Neural cell (in vitro differentiated cells): ENCODE results near the gene IRF4. TPM values are rescaled to one million over a fixed set of nuclear protein-coding genes. Genes with fewer than 3 reads are reported as not detected.

Experiments used
- H2AFZ ChIP-seq: fragments of 200-600, 300-800 bp; sonication (generic), shearing (Covaris generic); 2 replicates; pipeline ENCODE4 v1.6.0; 2014; ENCODE audit warnings: low read depth, mild to moderate bottlenecking, antibody characterized with exemption, low read length, moderate library complexity
- H3F3A ChIP-seq: fragments of 200-600 bp; shearing (Covaris generic); 2 replicates; pipeline ENCODE4 v1.6.1; 2016; ENCODE audit warnings: mild to moderate bottlenecking, moderate library complexity, mixed read lengths, antibody characterized with exemption, low read length; ENCODE audit not compliant: insufficient read depth, poor library complexity, severe bottlenecking
- H3K27ac ChIP-seq: fragments of 200-600, 300-800 bp; sonication (generic), shearing (Covaris generic); 2 replicates; pipeline ENCODE4 v1.5.1; 2014; ENCODE audit warnings: mild to moderate bottlenecking, low read length, moderate library complexity
- H3K27me3 ChIP-seq: fragments of 300-800, 200-600 bp; sonication (generic), shearing (Covaris generic); 2 replicates; pipeline ENCODE4 v1.6.0; 2014; ENCODE audit warnings: mild to moderate bottlenecking, low read depth, low read length, moderate library complexity; ENCODE audit not compliant: insufficient read depth
- H3K36me3 ChIP-seq: fragments of 300-800, 200-600 bp; sonication (generic), shearing (Covaris generic); 2 replicates; pipeline ENCODE4 v1.5.1; 2014; ENCODE audit warnings: mild to moderate bottlenecking, antibody characterized with exemption, low read length, moderate library complexity; ENCODE audit not compliant: insufficient read depth
- H3K4me2 ChIP-seq: fragments of 300-800, 200-600 bp; sonication (generic), shearing (Covaris generic); 2 replicates; pipeline ENCODE4 v1.6.0; 2014; ENCODE audit warnings: mild to moderate bottlenecking, low read length
- H3K4me3 ChIP-seq: fragments of 300-800, 200-600 bp; sonication (generic), shearing (Covaris generic); 2 replicates; pipeline ENCODE4 v1.5.1; 2014; ENCODE audit warnings: mild to moderate bottlenecking, low read length, moderate library complexity
- H3K79me2 ChIP-seq: fragments of 200-600 bp; shearing (Covaris generic); replicated peaks from 2 replicates; pipeline ENCODE4 v1.6.0; 2014; ENCODE audit warnings: mild to moderate bottlenecking, low read length, moderate library complexity; ENCODE audit not compliant: insufficient read depth
- H3K9ac ChIP-seq: fragments of 300-800, 200-600 bp; sonication (generic), shearing (Covaris generic); 2 replicates; pipeline ENCODE4 v1.6.1; 2016; ENCODE audit warnings: mild to moderate bottlenecking, low read length, mixed read lengths
- H3K9me2 ChIP-seq: fragments of 200-600 bp; shearing (Covaris generic); 2 replicates; pipeline ENCODE4 v1.6.1; 2016; ENCODE audit warnings: mild to moderate bottlenecking, low read length, mixed read lengths; ENCODE audit not compliant: insufficient read depth
- H3K9me3 ChIP-seq: fragments of 200-600, 300-800 bp; sonication (generic), shearing (Covaris generic); 2 replicates; pipeline ENCODE4 v1.6.1; 2016; ENCODE audit warnings: mild to moderate bottlenecking, mixed run types, low read length, moderate library complexity, mixed read lengths
- H4K20me1 ChIP-seq: fragments of 200-600 bp; shearing (Covaris generic); 2 replicates; pipeline ENCODE4 v1.6.1; 2016; ENCODE audit warnings: mild to moderate bottlenecking, mixed run types; ENCODE audit not compliant: insufficient read depth
- EP300 ChIP-seq: fragments of 450-650 bp; conservative IDR thresholded peaks from 2 replicates; pipeline ENCODE4 v1.6.1; 2014; ENCODE audit warnings: antibody characterized with exemption, mild to moderate bottlenecking, moderate library complexity; ENCODE audit not compliant: poor library complexity, severe bottlenecking
- EZH2 ChIP-seq: fragments of 200-600, 300-800 bp; shearing (Covaris generic), sonication (generic); IDR thresholded peaks from 2 replicates; pipeline ENCODE4 v1.6.1; 2014; ENCODE audit warnings: antibody characterized with exemption, low read length, borderline replicate concordance, mild to moderate bottlenecking; ENCODE audit not compliant: insufficient read depth, poor library complexity, severe bottlenecking
- MXI1 ChIP-seq: fragments of 450-650 bp; conservative IDR thresholded peaks from 2 replicates; pipeline ENCODE4 v1.6.1; 2014; ENCODE audit warnings: antibody characterized with exemption, mild to moderate bottlenecking; ENCODE audit not compliant: poor library complexity, severe bottlenecking
- POLR2AphosphoS5 ChIP-seq: IDR thresholded peaks from 2 replicates; pipeline ENCODE4 v1.6.1; 2012
- RAD21 ChIP-seq: fragments of 450-650 bp; conservative IDR thresholded peaks from 2 replicates; pipeline ENCODE4 v1.6.1; 2014; ENCODE audit warnings: antibody characterized with exemption, mild to moderate bottlenecking, moderate library complexity
- SMC3 ChIP-seq: fragments of 450-650 bp; conservative IDR thresholded peaks from 2 replicates; pipeline ENCODE4 v1.6.1; 2014; ENCODE audit warnings: antibody characterized with exemption, mild to moderate bottlenecking, moderate library complexity; ENCODE audit not compliant: poor library complexity
- TAF1 ChIP-seq: IDR thresholded peaks from 2 replicates; pipeline ENCODE4 v1.6.1; 2012; ENCODE audit warnings: low read depth
- polyA plus RNA-seq: library from polyadenylated mRNA; depleted of rRNA; stranded (reverse); fragments of >200 nt; gene quantifications from 2 replicates; pipeline ENCODE4 v1.2.3, GENCODE V29; 2014
- TF ChIP-seq, protein P1 (sequence below): IDR thresholded peaks from 2 replicates; pipeline ENCODE4 v1.6.1; 2012; ENCODE audit warnings: borderline replicate concordance
- TF ChIP-seq, protein P2 (sequence below): fragments of 450-650 bp; IDR thresholded peaks from 2 replicates; pipeline ENCODE4 v1.5.1; 2014; ENCODE audit warnings: antibody characterized with exemption, mild to moderate bottlenecking, moderate library complexity; ENCODE audit not compliant: poor library complexity, severe bottlenecking

IRF4 gene
- polyA plus RNA-seq, 1 donor from 2014 or later, result 0.05 TPM

DNA sequence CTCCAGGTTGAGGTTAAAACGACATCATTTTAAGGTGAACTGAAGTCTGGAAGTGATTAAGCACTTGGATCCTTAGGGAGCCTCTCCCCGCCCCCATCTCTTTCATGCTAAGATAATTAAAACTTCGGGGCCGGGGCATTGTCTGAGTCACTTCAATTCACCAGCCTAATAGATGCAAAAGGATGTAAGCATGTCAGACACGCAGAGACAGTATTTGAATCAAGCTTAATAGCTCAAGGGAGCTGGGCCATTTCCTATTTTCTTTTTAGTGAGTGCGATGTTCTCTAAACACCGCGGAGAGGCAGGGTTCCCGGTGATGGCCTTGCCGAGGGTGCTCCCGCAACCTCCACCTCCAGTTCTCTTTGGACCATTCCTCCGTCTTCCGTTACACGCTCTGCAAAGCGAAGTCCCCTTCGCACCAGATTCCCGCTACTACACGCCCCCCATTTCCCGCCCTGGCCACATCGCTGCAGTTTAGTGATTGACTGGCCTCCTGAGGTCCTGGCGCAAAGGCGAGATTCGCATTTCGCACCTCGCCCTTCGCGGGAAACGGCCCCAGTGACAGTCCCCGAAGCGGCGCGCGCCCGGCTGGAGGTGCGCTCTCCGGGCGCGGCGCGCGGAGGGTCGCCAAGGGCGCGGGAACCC lies 516 bp upstream of the IRF4 start:
- no peak overlapping the region for H3K9ac ChIP-seq
- H3K4me2 ChIP-seq, result no peak overlapping the region
- H3F3A ChIP-seq, result no peaks in the 10 kb centered on the region
- H3K9me3 ChIP-seq, result no peaks in the 10 kb centered on the region
- no peak overlapping the region for H3K27ac ChIP-seq
- TF ChIP-seq POLR2AphosphoS5, result no peak
- TF ChIP-seq MXI1, result no peak
- TF ChIP-seq RAD21, result no peak
- H3K79me2 ChIP-seq, result no peaks in the 10 kb centered on the region
- H3K36me3 ChIP-seq, result no peaks in the 10 kb centered on the region
- H2AFZ ChIP-seq, result no peak overlapping the region
- no peaks in the 10 kb centered on the region for H3K9me2 ChIP-seq
- H3K4me3 ChIP-seq, result peak overlapping the region; percentile 60
- H3K27me3 ChIP-seq, result peaks cover 80% of the 10 kb centered on the region
- H4K20me1 ChIP-seq, result no peaks in the 10 kb centered on the region

DNA sequence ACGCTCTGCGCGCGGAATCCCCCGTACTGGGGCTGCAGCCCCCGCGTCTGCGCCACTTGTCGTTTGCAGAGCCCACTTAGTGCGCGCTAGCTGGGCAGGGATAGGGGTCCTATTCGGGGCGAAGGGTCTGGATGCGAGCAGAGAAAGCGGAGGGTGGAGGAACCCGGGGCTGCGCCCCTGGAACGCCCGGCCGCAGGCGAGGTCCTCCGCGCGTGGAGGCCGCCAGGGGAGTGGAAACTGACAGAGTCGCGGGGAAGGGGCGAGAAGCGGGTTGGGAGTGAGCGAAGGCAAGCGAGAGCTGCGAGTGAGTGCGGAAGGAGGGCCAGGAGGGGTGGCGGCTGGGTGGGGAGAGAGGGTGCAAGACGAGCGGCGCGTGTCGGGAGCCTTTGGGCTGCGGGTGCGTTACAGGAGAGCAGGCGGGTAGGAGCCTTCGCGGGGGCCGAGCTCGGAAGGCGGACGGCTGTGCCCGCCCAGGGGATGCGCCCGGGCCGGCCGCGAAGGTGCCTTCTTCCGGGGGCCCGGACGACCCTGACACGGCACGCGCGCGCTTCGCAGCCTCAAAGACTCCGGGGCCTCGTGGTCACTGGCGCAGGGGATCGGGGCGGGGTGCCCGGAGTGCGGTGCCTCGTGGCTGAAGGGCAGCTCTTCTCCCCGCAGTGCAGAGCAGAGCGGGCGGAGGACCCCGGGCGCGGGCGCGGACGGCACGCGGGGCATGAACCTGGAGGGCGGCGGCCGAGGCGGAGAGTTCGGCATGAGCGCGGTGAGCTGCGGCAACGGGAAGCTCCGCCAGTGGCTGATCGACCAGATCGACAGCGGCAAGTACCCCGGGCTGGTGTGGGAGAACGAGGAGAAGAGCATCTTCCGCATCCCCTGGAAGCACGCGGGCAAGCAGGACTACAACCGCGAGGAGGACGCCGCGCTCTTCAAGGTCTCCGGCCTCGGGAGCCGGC lies 1.2 kb downstream of the IRF4 start:
- TF ChIP-seq, protein P1, sequence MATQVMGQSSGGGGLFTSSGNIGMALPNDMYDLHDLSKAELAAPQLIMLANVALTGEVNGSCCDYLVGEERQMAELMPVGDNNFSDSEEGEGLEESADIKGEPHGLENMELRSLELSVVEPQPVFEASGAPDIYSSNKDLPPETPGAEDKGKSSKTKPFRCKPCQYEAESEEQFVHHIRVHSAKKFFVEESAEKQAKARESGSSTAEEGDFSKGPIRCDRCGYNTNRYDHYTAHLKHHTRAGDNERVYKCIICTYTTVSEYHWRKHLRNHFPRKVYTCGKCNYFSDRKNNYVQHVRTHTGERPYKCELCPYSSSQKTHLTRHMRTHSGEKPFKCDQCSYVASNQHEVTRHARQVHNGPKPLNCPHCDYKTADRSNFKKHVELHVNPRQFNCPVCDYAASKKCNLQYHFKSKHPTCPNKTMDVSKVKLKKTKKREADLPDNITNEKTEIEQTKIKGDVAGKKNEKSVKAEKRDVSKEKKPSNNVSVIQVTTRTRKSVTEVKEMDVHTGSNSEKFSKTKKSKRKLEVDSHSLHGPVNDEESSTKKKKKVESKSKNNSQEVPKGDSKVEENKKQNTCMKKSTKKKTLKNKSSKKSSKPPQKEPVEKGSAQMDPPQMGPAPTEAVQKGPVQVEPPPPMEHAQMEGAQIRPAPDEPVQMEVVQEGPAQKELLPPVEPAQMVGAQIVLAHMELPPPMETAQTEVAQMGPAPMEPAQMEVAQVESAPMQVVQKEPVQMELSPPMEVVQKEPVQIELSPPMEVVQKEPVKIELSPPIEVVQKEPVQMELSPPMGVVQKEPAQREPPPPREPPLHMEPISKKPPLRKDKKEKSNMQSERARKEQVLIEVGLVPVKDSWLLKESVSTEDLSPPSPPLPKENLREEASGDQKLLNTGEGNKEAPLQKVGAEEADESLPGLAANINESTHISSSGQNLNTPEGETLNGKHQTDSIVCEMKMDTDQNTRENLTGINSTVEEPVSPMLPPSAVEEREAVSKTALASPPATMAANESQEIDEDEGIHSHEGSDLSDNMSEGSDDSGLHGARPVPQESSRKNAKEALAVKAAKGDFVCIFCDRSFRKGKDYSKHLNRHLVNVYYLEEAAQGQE, result no peak
- peak; percentile 12 for TF ChIP-seq SMC3
- TF ChIP-seq POLR2AphosphoS5, result peak; percentile 5
- TF ChIP-seq MXI1, result peak; percentile 34
- TF ChIP-seq TAF1, result no peak
- TF ChIP-seq EP300, result no peak
- peak; percentile 10 for TF ChIP-seq RAD21
- TF ChIP-seq EZH2, result peak; percentile 92
- TF ChIP-seq, protein P2, sequence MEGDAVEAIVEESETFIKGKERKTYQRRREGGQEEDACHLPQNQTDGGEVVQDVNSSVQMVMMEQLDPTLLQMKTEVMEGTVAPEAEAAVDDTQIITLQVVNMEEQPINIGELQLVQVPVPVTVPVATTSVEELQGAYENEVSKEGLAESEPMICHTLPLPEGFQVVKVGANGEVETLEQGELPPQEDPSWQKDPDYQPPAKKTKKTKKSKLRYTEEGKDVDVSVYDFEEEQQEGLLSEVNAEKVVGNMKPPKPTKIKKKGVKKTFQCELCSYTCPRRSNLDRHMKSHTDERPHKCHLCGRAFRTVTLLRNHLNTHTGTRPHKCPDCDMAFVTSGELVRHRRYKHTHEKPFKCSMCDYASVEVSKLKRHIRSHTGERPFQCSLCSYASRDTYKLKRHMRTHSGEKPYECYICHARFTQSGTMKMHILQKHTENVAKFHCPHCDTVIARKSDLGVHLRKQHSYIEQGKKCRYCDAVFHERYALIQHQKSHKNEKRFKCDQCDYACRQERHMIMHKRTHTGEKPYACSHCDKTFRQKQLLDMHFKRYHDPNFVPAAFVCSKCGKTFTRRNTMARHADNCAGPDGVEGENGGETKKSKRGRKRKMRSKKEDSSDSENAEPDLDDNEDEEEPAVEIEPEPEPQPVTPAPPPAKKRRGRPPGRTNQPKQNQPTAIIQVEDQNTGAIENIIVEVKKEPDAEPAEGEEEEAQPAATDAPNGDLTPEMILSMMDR, result no peak
- H3F3A ChIP-seq, result no peaks in the 10 kb centered on the region
- H3K9me2 ChIP-seq, result no peaks in the 10 kb centered on the region
- no peak overlapping the region for H3K4me2 ChIP-seq
- H2AFZ ChIP-seq, result no peak overlapping the region
- H3K27me3 ChIP-seq, result peaks cover 87% of the 10 kb centered on the region
- H3K9ac ChIP-seq, result no peak overlapping the region
- no peaks in the 10 kb centered on the region for H3K9me3 ChIP-seq
- no peaks in the 10 kb centered on the region for H3K36me3 ChIP-seq
- no peaks in the 10 kb centered on the region for H3K79me2 ChIP-seq
- no peaks in the 10 kb centered on the region for H4K20me1 ChIP-seq
- H3K4me3 ChIP-seq, result peak overlapping the region; percentile 68
- no peak overlapping the region for H3K27ac ChIP-seq
